Gastrocnemius medialis (tissue), 4 donors: ENCODE data around the gene IL17RE. TPM values are rescaled to one million over a fixed set of nuclear protein-coding genes. Genes with fewer than 3 reads are reported as not detected.
"Not testable (repeated sequence)": the region's sequence is repeated elsewhere in the genome, so short reads cannot be mapped to it uniquely, and the experiment has no call there.

Experiments
- ATAC-seq, 2 donors: fragments of 150-250 bp; one replicate each; pipeline ENCODE4 v1.9.1; 2016
- DNase-seq, 2 donors: peaks; one replicate each; pipeline ENCODE4 v3.0.0-alpha.2; 2019
- H3K27ac ChIP-seq, 4 donors: fragments of 200-600 bp; sonication (generic); 1 replicate in 1 of 4; 2 replicates in 3 of 4; pipeline ENCODE4 v1.5.1; 2016 to 2018; ENCODE audit warnings: mild to moderate bottlenecking in 2 of 4, moderate library complexity in 1 of 4
- H3K27me3 ChIP-seq, 3 donors: fragments of 200-600 bp; sonication (generic) in 2 of 3; 1 replicate in 1 of 3; 2 replicates in 2 of 3; pipeline versions ENCODE4 v1.5.1 to v1.6.0; 2016 to 2019; ENCODE audit warnings: mild to moderate bottlenecking in 1 of 3, moderate library complexity in 1 of 3
- H3K36me3 ChIP-seq, 2 donors: fragments of 200-600 bp; sonication (generic) in 1 of 2; one replicate each; pipeline ENCODE4 v1.5.1; 2017 to 2018
- H3K4me1 ChIP-seq, 2 donors: fragments of 200-600 bp; sonication (generic) in 1 of 2; one replicate each; pipeline ENCODE4 v1.5.1; 2016 to 2017; ENCODE audit warnings: mild to moderate bottlenecking in 2 of 2
- H3K4me3 ChIP-seq, 4 donors: fragments of 200-600 bp; sonication (generic) in 3 of 4; 1 replicate in 1 of 4; 2 replicates in 3 of 4; pipeline ENCODE4 v1.5.1; 2016 to 2019; ENCODE audit warnings: mild to moderate bottlenecking in 2 of 4
- H3K9me3 ChIP-seq, 3 donors: fragments of 200-600 bp; sonication (generic) in 2 of 3; 1 replicate in 1 of 3; 2 replicates in 2 of 3; pipeline ENCODE4 v1.5.1; 2016 to 2019
- CTCF ChIP-seq, 5 experiments: fragments of 450-650 bp in 3 of 5; fragments of 200-600 bp in 2 of 5; sonication (generic) in 2 of 5; IDR thresholded peaks in 4 of 5; conservative IDR thresholded peaks in 1 of 5; 1 replicate in 4 of 5; 2 replicates in 1 of 5; pipeline ENCODE4 v1.5.1; 2016 to 2019; ENCODE audit warnings: antibody characterized with exemption in 5 of 5, mild to moderate bottlenecking in 3 of 5, moderate library complexity in 3 of 5
- POLR2A ChIP-seq, 2 donors: fragments of 450-650 bp; IDR thresholded peaks; one replicate each; pipeline ENCODE4 v1.6.1; 2017; ENCODE audit warnings: antibody characterized with exemption in 2 of 2, mild to moderate bottlenecking in 2 of 2, moderate library complexity in 2 of 2
- in situ Hi-C, 4 donors: fragments of 200-750 bp; cut with MboI; loops; one replicate each; pipeline versions ENCODE4 v1.15.0 to v1.8.0; 2017; ENCODE audit warnings: low sequenced_read_pairs in 4 of 4
- intact Hi-C: fragments of 100-400 bp; cut with DNase I; formaldehyde crosslinking; loops from one replicate; pipeline ENCODE4 v1.15.1; 2023; ENCODE audit warnings: low total_unique reads
- total RNA-seq, 4 donors: library from RNA; depleted of rRNA; stranded (reverse); fragments of >200 nt; gene quantifications; one replicate each; pipeline versions ENCODE4 v1.1.0 to v1.2.3, GENCODE V29; 2016

IL17RE gene
- total RNA-seq, 4 donors from 2014 or later: 0.20 to 1.5 (median 0.64) TPM; not detected in 1

DNA sequence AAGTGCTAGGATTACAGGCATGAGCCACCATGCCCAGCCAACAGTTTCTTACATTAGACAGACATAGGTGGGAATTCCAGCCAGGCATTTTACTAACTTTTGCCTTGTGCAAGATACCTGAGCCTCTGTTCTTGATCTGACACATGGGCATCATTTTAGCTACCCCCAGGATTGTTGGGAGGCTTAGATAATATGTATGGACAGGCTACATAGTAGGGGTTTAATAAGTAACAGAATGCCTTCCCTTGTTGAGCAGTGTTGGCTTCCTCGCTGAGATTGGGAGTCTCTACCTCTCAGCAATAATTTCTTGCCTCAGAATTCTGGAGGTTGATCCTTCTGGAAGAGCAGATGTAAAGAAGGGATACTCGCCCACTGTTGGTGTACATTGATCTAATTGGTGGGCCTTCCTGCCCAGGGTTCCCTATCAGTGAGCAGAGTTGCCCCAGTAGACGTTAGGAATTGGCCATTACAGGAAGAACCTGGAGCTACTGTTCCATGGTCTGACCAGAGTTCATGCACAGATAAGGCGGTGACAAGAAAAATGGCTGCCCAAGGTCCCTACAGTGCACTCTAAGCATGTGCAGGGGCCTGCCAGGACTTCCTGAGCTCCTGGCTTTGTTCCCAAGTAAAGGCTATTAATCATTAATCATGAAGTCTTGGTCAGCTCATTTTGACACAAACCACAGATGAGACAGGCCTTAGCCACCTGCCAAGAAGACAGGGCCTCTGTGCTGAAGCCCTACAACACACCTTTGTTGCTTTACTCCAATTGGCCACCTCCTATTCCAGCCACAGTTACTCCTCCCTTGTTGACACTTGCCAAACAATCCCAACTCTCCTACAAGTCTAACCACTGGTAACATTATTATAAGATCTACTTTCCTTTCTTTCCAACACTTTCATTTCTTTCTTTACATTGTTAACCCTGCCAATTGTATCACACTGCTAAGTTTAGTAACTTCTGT lies 5.0 kb upstream of the IL17RE start:
- H3K4me3 ChIP-seq: no peak overlapping the region
- in situ Hi-C loops: no loop called here
- no peaks in the 10 kb centered on the region for H3K9me3 ChIP-seq
- H3K27ac ChIP-seq: no peak overlapping the region
- intact Hi-C loops: no loop called here
- DNase-seq (no peak), ATAC-seq (peak in 1 of 2 donors; percentile 30)
- TF ChIP-seq CTCF (IDR thresholded peaks at IDR 0.05 in 4 of 5, conservative IDR thresholded peaks at IDR 0.05 in 1 of 5): no peak
- no peak for TF ChIP-seq POLR2A (IDR thresholded peaks at IDR 0.05)
- peaks cover 0 to 14% of the 10 kb centered on the region in 2 donors for H3K36me3 ChIP-seq
- H3K27me3 ChIP-seq: no peaks in the 10 kb centered on the region
- peaks cover 0 to 7% of the 10 kb centered on the region in 2 donors for H3K4me1 ChIP-seq

- H3K36me3 ChIP-seq: peaks cover 0 to 5% of the 10 kb centered on the region in 2 donors
- TF ChIP-seq POLR2A (IDR thresholded peaks at IDR 0.05) (no peak), CTCF (IDR thresholded peaks at IDR 0.05 in 4 of 5, conservative IDR thresholded peaks at IDR 0.05 in 1 of 5) (no peak)
- intact Hi-C loops (no loop called here), in situ Hi-C loops (no loop called here)
- H3K9me3 ChIP-seq: no peaks in the 10 kb centered on the region
- no peak overlapping the region for H3K4me3 ChIP-seq
- H3K4me1 ChIP-seq: peaks cover 0 to 5% of the 10 kb centered on the region in 2 donors
- ATAC-seq: no peak
- no peaks in the 10 kb centered on the region for H3K27me3 ChIP-seq
- H3K27ac ChIP-seq: no peak overlapping the region
- DNase-seq: no peak
Observed at GRCh38 chr3:9898467-9899241, 4.0 kb upstream of the IL17RE start.

- in situ Hi-C loops (no loop called here), intact Hi-C loops (no loop called here)
- no peak overlapping the region for H3K4me3 ChIP-seq
- TF ChIP-seq CTCF (IDR thresholded peaks at IDR 0.05 in 4 of 5, conservative IDR thresholded peaks at IDR 0.05 in 1 of 5) (no peak), POLR2A (IDR thresholded peaks at IDR 0.05) (no peak)
- H3K36me3 ChIP-seq: peaks cover 0 to 4% of the 10 kb centered on the region in 2 donors
- ATAC-seq: no peak
- H3K9me3 ChIP-seq: no peaks in the 10 kb centered on the region
- no peak for DNase-seq
- H3K4me1 ChIP-seq: peaks cover 0 to 4% of the 10 kb centered on the region in 2 donors
- H3K27ac ChIP-seq: no peak overlapping the region
- H3K27me3 ChIP-seq: no peaks in the 10 kb centered on the region
Observed at GRCh38 chr3:9899289-9899791, 3.3 kb upstream of the IL17RE start.

DNA sequence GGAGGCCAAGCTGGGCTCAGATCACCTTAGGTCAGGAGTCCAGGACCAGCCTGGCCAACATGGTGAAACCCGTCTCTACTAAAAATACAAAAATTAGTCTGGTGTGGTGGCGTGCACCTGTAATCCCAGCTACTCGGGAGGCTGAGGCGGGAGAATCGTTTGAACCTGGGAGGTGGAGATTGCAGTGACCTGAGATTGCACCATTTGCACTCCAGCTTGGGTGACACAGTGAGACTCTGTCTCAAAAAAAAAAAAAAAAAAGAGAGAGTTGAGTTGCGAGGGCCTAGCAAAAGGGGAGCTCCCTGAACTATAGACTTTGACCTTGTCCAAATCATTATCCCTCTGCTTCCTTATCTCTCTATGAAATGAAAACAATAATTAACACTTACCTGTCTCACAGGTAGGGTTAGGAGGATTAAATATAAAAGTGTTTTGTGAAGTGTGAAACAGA lies 1.7 kb upstream of the IL17RE start:
- H3K27ac ChIP-seq, intact Hi-C loops, H3K4me1 ChIP-seq, H3K4me3 ChIP-seq, H3K9me3 ChIP-seq, DNase-seq, in situ Hi-C loops, ATAC-seq, H3K36me3 ChIP-seq, H3K27me3 ChIP-seq: not testable (repeated sequence)

- H3K4me3 ChIP-seq: no peak overlapping the region
- no peak for ATAC-seq
- H3K4me1 ChIP-seq: peaks cover 0 to 4% of the 10 kb centered on the region in 2 donors
- in situ Hi-C loops: no loop called here
- no peak overlapping the region for H3K27ac ChIP-seq
- H3K27me3 ChIP-seq: no peaks in the 10 kb centered on the region
- H3K36me3 ChIP-seq: no peaks in the 10 kb centered on the region
- no peak for TF ChIP-seq POLR2A (IDR thresholded peaks at IDR 0.05)
- TF ChIP-seq CTCF (IDR thresholded peaks at IDR 0.05 in 4 of 5, conservative IDR thresholded peaks at IDR 0.05 in 1 of 5): no peak
- intact Hi-C loops: no loop called here
- H3K9me3 ChIP-seq: no peaks in the 10 kb centered on the region
- DNase-seq: no peak
Observed at GRCh38 chr3:9901967-9902366, 681 bp upstream of the IL17RE start.
